Panc1 (cell line): ENCODE measurements around the gene RHOJ.

Source experiments
- CTCF ChIP-seq: fragments of 450-650 bp; IDR thresholded peaks from 2 replicates; pipeline ENCODE4 v1.5.1; 2017; ENCODE audit warnings: mild to moderate bottlenecking
- POLR2AphosphoS5 ChIP-seq: IDR thresholded peaks from 2 replicates; pipeline ENCODE4 v1.6.1; 2012; ENCODE audit warnings: mild to moderate bottlenecking, low read depth, low read length, moderate library complexity
- REST ChIP-seq, 2 experiments: IDR thresholded peaks; 2 replicates each; pipeline ENCODE4 v1.6.1; 2011 to 2012; ENCODE audit warnings: low read depth in 2 of 2, control low read depth in 1 of 2, low read length in 1 of 2, mild to moderate bottlenecking in 1 of 2, moderate library complexity in 1 of 2; ENCODE audit not compliant: insufficient read depth in 1 of 2
- SIN3A ChIP-seq: IDR thresholded peaks from 2 replicates; pipeline ENCODE4 v1.6.1; 2012; ENCODE audit warnings: low read depth, mild to moderate bottlenecking, low read length, moderate library complexity, borderline replicate concordance; ENCODE audit not compliant: insufficient read depth
- TCF7L2 ChIP-seq: IDR thresholded peaks from 2 replicates; pipeline ENCODE4 v1.6.1; 2011; ENCODE audit warnings: mild to moderate bottlenecking, low read depth, low read length, inconsistent platforms

- TF ChIP-seq CTCF (no peak), POLR2AphosphoS5 (no peak), REST (IDR thresholded peaks at IDR 0.05; ENCODE audit: insufficient read depth in 1 of 2, low read depth in 2 of 2, low read length in 1 of 2) (no peak), SIN3A (no peak), TCF7L2 (no peak)
Measured at GRCh38 chr14:63229330-63230059, 25.3 kb downstream of the RHOJ start.
